Adipose tissue (tissue), 3 donors: ENCODE results near the gene SLC8A2. TPM values are rescaled to one million over a fixed set of nuclear protein-coding genes. Genes with fewer than 3 reads are reported as not detected.
"Not testable (repeated sequence)": the region's sequence is repeated elsewhere in the genome, so short reads cannot be mapped to it uniquely, and the experiment has no call there.

Experiments
- H3K27ac ChIP-seq: one replicate; pipeline ENCODE4 v1.5.1; 2013; ENCODE audit warnings: low read depth, low read length
- WGBS, 3 donors: extraction: QIAGEN DNeasy Blood & Tissue Kit; methylation state at CpG; one replicate each; pipeline ENCODE4 v1.1.7; 2013; 5-methylcytosine and 5-hydroxymethylcytosine counted together
- polyA plus RNA-seq, 3 donors: library from polyadenylated mRNA; stranded (reverse); fragments of 200-250 nt; gene quantifications; one replicate each; pipeline ENCODE4 v1.2.3, GENCODE V29; 2013
- donor health status: healthy with polysubstance abuse.
- donor health status: Bipolar disorder and iron deficiency.
- donor health status: healthy.

Gene SLC8A2
- polyA plus RNA-seq, 3 donors = 0.28 to 1.9 TPM; not detected in 1

DNA sequence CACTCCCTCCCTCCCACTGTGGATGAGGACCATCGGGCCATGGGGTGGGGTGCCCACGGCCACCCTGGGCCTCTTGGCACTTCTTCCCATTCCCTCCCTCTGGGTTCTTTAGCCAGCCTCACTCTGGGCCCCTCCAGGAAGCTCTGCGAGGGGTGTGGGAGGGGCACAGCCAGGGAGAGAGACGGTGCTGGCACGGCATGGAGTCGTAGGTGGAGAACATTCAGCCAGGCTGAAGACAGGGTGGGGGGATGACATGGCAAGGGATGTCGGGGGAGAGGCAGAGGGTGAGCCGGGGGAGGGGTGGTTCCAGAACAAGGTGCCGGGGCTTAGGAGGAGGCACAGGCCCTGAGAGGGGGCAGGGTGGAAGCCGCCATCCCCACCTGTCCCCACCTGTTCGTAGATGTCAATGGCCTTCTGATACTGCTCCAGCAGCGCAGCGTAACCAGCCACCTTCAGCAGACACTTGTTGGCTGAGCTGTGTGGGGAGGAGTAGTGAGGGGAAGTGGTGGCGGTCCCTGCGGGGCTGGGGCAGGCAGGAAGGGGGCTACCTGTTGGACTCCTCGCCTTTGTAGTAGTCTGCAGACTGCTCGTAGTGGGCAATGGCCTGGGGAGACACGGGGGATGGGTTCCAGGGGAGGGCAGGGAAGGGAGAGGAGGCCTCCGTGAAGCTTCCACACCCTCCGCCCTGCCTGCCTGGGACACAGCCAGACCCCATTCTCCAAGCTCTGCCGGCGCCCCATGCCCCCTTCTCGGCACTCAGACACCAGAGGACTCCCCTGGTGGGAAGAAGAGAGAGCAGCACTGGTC, 21.1 kb upstream of the SLC8A2 start:
- H3K27ac ChIP-seq = no peak overlapping the region
- WGBS, 3 donors = 64 to 78% (median 67%) methylated on average over 15 to 23 of the region's 23 CpGs

DNA sequence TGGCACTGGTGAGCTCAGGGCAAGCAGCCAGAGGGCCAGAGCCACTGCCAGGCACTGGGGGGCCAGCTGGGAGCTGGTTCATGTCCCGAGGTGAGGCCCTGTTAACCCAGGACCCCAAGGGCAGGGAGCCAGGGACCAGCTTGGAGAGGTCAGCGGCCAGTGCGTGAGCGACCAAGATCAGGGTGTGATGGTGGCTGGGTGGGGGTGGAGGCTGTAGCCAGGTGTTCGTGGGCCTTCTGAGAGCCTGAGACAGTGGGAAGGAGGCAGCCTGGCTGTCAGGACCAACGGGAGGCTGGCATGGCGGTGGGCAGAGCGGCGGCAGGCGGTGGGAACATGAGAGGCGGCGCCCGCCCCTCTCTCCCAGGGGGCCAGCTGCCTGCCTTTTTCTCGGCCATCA, 20.4 kb upstream of the SLC8A2 start:
- no peak overlapping the region for H3K27ac ChIP-seq
- WGBS, 3 donors = 80 to 90% (median 88%) methylated on average over 6 to 14 of the region's 14 CpGs

GRCh38 chr19:47491358-47492136, 19.9 kb upstream of the SLC8A2 start:
- 84 to 87% (median 87%) methylated on average over 22 of the region's 22 CpGs for WGBS, 3 donors

GRCh38 chr19:47490847-47491246, 19.2 kb upstream of the SLC8A2 start:
- no peak overlapping the region for H3K27ac ChIP-seq

More at GRCh38 chr19:47491358-47492136, 19.9 kb upstream of the SLC8A2 start:
- H3K27ac ChIP-seq = no peak overlapping the region

DNA sequence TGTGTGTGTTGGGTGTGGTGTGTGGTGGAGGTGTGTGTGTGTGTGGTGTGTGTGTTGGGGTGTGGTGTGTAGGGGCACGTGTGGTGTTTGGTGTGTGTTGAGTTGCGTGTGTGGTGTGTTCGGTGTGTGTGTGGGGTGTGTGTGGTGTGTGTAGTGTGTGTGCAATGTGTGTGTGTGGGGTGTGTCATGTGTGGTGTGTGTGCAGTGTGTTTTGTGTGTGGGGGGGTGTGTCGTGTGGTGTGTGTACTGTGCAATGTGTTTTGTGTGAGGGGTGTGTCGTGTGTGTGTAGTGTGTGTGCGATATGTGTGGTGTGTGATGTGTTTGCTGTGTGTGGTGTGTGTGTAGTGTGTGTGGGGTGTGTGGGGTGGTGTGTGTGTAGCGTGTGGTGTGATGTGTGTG, 18.3 kb upstream of the SLC8A2 start:
- no peak overlapping the region for H3K27ac ChIP-seq
- WGBS, 3 donors = 85 to 90% (median 87%) methylated on average over 7 of the region's 7 CpGs

More at GRCh38 chr19:47490847-47491246, 19.2 kb upstream of the SLC8A2 start:
- 63 to 76% (median 67%) methylated on average over 3 of the region's 3 CpGs for WGBS, 3 donors

DNA sequence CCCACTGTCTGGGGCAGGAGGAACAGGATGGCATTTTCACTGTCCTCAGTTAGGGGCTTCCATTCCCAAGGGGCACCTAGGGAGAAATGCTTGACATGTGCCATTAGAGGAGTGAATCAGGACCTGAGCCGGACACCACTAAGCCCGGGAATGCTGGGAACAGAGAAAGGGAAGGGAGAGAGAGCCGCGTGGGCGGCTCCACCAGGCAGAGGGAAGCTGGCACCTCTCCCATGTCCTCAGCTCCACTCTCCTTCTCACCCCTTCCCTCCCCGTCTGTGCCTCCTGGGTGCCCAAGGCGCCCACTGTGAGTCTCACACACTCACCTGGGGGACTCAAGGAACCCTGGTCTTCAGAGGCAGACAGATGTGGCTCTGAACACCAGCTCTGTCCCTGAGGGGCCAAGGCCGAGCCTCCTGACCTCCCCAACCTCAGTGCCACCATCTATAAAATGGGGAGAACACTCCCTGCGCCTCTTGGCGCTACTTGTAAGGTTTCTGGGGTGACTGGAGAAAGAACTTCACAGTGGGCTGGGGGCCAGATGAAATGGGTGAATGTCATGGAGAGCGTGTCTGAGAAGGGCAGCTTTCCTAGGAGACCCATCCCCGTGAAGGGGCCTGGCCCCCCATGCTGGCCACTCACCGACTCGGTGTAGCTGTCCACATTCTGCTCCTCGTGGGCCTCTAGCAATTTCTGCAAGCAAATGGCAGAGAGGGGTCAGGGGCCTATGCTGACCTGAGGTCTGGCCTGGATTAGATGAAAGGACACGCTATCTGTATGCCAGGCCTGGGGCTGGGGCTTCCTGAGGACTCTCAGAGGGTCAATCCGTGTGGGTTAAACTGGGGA, 17.6 kb upstream of the SLC8A2 start:
- no peak overlapping the region for H3K27ac ChIP-seq
- 85 to 92% (median 88%) methylated on average over 16 to 17 of the region's 17 CpGs for WGBS, 3 donors

GRCh38 chr19:47487551-47488515, 16.1 kb upstream of the SLC8A2 start:
- 74 to 83% (median 77%) methylated on average over 15 to 19 of the region's 19 CpGs for WGBS, 3 donors
- no peak overlapping the region for H3K27ac ChIP-seq

GRCh38 chr19:47486900-47487299, 15.2 kb upstream of the SLC8A2 start:
- no peak overlapping the region for H3K27ac ChIP-seq
- 51 to 85% (median 52%) methylated on average over 9 of the region's 9 CpGs for WGBS, 3 donors

DNA sequence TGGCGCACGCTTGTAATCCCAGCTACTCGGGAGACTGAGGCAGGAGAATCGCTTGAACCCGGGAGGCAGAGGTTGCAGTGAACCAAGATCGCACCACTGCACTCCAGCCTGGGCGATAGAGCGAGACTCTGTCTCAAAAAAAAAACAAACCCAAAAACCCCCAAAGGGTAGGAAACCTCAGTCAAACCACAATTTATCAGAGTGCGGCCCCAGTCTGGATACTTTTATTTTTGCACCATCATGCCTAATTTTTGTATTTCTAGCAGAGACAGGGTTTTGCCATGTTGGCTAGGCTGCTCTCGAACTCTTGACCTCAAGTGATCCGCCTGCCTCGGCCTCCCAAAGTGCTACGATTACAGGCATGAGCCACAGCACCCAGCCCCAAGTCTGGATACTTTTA, 14.5 kb upstream of the SLC8A2 start:
- WGBS, 3 donors = 80 to 92% (median 81%) methylated on average over 13 of the region's 13 CpGs

DNA sequence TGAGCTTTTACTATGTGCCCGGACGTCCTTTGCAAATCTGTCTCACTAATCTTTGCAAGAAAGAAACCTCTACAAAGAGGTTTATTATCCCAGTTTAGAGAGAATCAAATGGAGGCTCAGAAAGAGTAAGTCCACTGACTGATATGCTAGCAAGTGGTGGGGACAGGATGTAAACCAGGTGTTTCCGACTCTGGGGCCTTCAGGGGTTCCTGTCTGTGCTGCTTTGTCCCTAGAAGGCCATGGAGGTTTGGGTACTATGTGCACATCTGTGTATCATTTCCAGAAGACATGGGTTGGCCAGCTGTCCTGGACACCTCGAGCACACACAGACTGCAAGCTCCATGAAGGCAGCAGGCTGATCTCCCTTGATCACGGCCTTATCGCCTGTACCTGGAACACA, 13.5 kb upstream of the SLC8A2 start:
- H3K27ac ChIP-seq = no peak overlapping the region
- 74 to 86% (median 81%) methylated on average over 6 of the region's 6 CpGs for WGBS, 3 donors

More for the DNA sequence above, 14.5 kb upstream of the SLC8A2 start:
- not testable (repeated sequence) for H3K27ac ChIP-seq

DNA sequence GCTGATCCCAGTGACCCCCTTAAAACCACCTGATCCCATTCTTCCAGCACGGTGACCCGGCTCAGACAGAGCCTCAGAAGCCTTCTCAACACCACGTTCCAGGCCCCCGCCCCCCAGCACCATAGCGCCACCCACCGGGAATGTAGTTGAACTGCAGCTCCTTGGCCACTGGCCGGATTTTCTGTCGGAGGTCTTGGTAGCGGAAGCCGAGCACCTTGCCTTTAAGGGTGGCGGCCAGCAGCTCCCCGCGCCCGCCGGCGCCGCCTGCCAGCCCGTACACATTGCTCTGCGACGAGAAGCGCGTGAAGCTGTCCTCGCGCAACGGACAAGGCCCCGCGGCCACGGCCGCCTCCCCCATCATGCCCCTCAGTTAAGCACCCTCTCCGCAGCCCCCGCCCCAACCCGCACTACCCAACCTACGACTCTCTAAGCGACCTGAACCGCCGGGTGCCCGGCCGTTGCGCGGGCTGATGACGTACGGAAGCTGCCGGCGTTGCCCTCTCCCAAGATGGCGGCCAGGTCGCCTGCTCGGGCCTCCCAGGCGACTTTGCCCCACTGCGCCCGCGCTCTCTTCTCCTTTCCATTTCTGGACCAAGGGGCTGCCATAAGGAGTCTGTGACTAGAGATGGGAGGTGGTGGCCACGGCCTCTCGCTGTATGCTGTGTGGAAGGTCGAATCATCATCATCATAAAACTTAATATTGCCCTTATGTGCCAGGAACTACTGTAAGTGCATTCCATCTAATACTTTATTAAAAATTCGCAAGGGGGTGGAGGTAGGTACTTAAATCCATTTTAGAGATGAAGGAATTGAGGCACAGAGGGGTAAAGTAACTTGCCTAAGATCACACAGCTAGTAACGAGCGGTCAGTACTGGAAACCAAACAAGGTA, 12.4 kb upstream of the SLC8A2 start, which contains the start of gene KPTN:
Gene KPTN (minus strand): TSS at position 420 of the 891 bp plus-strand sequence. CDS start 59 bp downstream, at position 361.
- WGBS, 3 donors = 1 to 3% (median 1%) methylated on average over 57 of the region's 57 CpGs

GRCh38 chr19:47483200-47483599, 11.5 kb upstream of the SLC8A2 start:
- no peak overlapping the region for H3K27ac ChIP-seq
- 79 to 91% (median 91%) methylated on average over 15 of the region's 15 CpGs for WGBS, 3 donors

More for the DNA sequence above, 12.4 kb upstream of the SLC8A2 start, which contains the start of gene KPTN:
- H3K27ac ChIP-seq = no peak within 1 kb of the TSS

DNA sequence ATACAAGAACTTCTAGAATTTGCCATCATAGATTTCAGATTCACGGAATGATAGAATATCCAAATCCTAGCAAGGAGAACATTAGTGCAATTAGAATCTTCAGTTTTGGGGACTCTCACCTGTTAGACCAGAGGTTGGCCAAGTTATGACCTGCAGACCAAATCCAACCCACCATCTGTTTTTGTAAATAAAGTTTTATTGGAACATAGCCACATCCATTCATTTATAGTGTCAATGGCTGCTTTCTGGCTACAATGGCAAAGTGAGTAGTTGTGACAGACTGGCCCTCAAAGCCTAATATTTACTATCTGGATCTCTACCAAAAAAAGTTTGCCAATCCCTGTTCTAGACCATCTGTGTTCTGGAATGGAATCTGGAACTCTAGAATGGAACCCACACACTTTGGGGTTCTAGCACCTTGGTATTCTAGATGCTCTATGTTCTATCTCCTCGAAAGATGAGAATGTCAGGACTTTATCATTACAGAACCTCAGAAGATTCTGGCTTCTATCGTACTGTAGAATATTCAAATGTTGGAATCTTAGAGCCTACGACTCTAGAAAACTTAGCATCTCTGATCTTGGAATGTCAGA, 9.9 kb upstream of the SLC8A2 start:
- 95 to 97% (median 96%) methylated on average over 4 of the region's 4 CpGs for WGBS, 3 donors
- H3K27ac ChIP-seq = no peak overlapping the region

DNA sequence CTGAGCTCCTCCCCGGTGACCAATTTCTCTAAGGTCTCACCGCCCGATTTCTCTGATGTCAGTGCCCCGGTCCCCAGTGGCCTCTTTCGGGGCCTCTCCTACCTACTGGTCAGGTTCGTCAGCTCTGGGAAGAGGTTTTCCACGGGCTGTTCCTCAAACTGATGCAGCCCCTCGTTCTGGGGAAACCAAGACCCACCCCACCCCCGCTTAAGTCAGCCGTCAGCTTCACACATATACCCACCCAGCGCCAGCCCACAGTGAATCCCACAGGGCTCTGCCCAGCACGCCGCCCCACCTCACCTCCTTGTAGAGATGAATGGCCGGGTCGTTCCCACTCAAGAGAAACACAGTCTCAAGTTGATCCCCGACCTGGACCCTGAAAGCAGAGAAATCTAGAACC, 9.0 kb upstream of the SLC8A2 start:
- H3K27ac ChIP-seq = no peak overlapping the region
- WGBS, 3 donors = 78 to 91% (median 90%) methylated on average over 16 of the region's 16 CpGs

DNA sequence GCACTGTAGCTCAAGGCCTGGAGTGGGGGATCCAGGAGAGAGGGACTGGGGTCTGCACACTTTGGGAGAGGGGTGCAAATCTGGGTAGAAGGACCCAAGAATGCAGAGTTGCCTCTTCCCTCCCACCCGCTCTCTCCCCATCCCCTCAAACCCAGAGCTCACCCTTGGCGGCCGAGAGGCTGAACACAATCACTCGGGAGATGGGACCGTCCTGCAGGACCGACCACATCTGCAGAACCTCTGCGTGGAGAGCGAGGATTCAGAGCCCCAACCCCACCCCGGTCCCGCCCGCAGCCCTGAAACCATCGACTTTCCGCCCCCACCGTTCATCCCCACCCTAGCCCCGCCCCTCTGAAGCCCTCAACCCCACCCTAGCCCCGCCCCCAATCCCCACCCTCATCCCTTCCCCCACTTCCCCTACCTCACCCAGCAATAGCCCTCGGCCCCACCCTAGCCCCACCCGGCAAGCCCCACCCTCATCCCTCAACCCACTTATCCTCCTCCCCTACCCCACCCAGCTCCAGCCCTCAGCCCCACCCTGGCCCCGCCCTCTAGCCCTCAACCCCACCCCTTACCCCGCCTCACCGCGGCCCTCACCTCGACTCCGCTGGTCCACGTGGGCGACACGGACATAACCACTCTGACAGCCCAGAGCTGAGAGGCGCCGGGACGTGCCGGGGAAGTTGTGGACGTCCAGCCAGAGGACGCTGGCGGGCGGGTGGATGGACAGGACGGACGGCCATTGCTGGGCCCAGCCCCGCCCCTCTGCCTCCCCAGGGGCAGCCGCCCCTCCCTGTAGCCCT, 8.2 kb upstream of the SLC8A2 start:
- WGBS, 3 donors = 21 to 29% (median 25%) methylated on average over 33 to 39 of the region's 39 CpGs
- H3K27ac ChIP-seq = no peak overlapping the region
